ENCODE data around the gene SPDEF. TPM values are rescaled to one million over a fixed set of nuclear protein-coding genes. Genes with fewer than 3 reads are reported as not detected.
A peak's percentile ranks its signal among the peaks of the same experiment; 100 is the strongest.

The SPDEF gene
- total and polyA plus RNA-seq, 2 of the 13 experiments (the other 11 are each of a cell fraction or from before 2014, with no cell fraction given): not detected

GRCh38 chr6:34600101-34600500 lies 44.0 kb upstream of the SPDEF start (continued):
- TF ChIP-seq ZNF7 (CRISPR knock-in tag; IDR thresholded peaks at IDR 0.05) (no peak), SNRNP70 (IDR thresholded peaks at IDR 0.05; ENCODE audit: low read depth, low read length) (no peak), ZBTB7A (CRISPR knock-in tag; IDR thresholded peaks at IDR 0.05) (no peak), POLR2AphosphoS2 (IDR thresholded peaks at IDR 0.05; ENCODE audit: low read depth, low read length) (no peak), GLMP (CRISPR knock-in tag; IDR thresholded peaks at IDR 0.05; ENCODE audit: borderline replicate concordance) (no peak), NR2F2 (IDR thresholded peaks at IDR 0.05; ENCODE audit: borderline replicate concordance, low read depth) (no peak), ZNF234 (CRISPR knock-in tag; conservative IDR thresholded peaks at IDR 0.05) (no peak), ZNF850 (CRISPR knock-in tag; conservative IDR thresholded peaks at IDR 0.05) (no peak)

DNA sequence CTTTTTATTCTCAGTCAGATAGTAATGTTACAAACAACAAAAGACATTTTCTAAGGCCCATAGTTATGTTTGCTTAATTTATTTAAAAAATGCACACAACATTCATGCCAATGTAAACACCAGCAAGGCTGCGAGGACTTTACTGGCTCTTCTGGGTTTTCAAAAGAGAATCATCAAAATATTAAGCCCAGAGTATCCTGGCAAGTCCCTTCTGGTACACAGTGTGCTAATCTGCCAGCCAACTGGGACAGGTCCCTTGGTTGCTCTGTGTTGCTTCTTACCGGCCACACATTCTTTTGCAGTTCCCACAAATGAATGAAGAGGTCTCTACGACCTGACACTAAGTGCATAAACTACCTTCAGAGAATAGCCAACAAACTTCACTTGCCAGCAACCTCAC lies 42.6 kb upstream of the SPDEF start:
- H3K4me2 ChIP-seq (ENCODE audit: low read depth, low read length): no peak overlapping the region
- CTCF ChIA-PET (ENCODE audit: low intra/inter-chr PET ratio, low total read pairs): no interaction called here
- TF ChIP-seq ZNF136 (CRISPR knock-in tag; IDR thresholded peaks at IDR 0.05; ENCODE audit: low read depth): no peak
- 0 out of 2 replicates have a peak, but pooled peaks have one; percentile 1 for TF ChIP-seq AHDC1 (CRISPR knock-in tag; IDR thresholded peaks at IDR 0.05; ENCODE audit: borderline replicate concordance)
- no peak for TF ChIP-seq ARHGAP35 (CRISPR knock-in tag; IDR thresholded peaks at IDR 0.05; ENCODE audit: borderline replicate concordance)
- no peak for TF ChIP-seq GATA4 (IDR thresholded peaks at IDR 0.05; ENCODE audit: borderline replicate concordance, low read depth)
- 0 out of 2 replicates have a peak, but pooled peaks have one; percentile 21 for TF ChIP-seq ZNF354B (CRISPR knock-in tag; IDR thresholded peaks at IDR 0.05)
- TF ChIP-seq ZNF17 (CRISPR knock-in tag; IDR thresholded peaks at IDR 0.05): no peak
- POLR2A ChIA-PET: no interaction called here
- ATAC-seq (no peak), FAIRE-seq (no peak), DNase-seq (ENCODE audit: low spot score) (no peak)
- no peak overlapping the region for H3K4me3 ChIP-seq (replicated peaks in 1 of 3; ENCODE audit: insufficient read depth in 1 of 3, low read depth in 2 of 3, low read length in 3 of 3)
- no TSS peak for BruUV-seq (replicated peaks)
- peaks cover 20% of the 10 kb centered on the region for H3K79me2 ChIP-seq (ENCODE audit: insufficient read depth, low read length)
- peaks cover 41% of the 10 kb centered on the region for H4K20me1 ChIP-seq (ENCODE audit: insufficient read depth, low read length)
- no peaks in the 10 kb centered on the region for H3K27me3 ChIP-seq (ENCODE audit: control insufficient read depth in 1 of 2, insufficient read depth in 2 of 2, low read length in 2 of 2)
- 81% methylated on average over 3 of the region's 3 CpGs for WGBS (ENCODE audit: low lambda C conversion rate)
- H3K9me3 ChIP-seq (ENCODE audit: low read length): no peaks in the 10 kb centered on the region
- no peak overlapping the region for H3K27ac ChIP-seq (ENCODE audit: extremely low read length, insufficient read depth, low read length)
- H3K4me1 ChIP-seq (ENCODE audit: insufficient read depth, low read length): peaks cover 62% of the 10 kb centered on the region
- no peak overlapping the region for H3K9ac ChIP-seq (ENCODE audit: insufficient read depth, low read depth, low read length)
- in situ Hi-C loops (cut with HindIII; ENCODE audit: extremely low pct_ligation_motif_present, low pct_unique_long_range_greater_than_20kb): no loop called here
- intact Hi-C loops (cut with micrococcal nuclease; ENCODE audit: unreplicated experiment): loop anchor here (5.0 kb wide), 1 partner anchor 36 kb away; no protein-coding TSS in a partner anchor
- peaks cover 7 to 14% of the 10 kb centered on the region in 2 experiments for H3K36me3 ChIP-seq (replicated peaks in 1 of 2; ENCODE audit: control insufficient read depth in 1 of 2, insufficient read depth in 2 of 2, low read length in 2 of 2)
- no peak overlapping the region for H2AFZ ChIP-seq (ENCODE audit: low read length)

All from HepG2 (cell line).